NAMALWA (cell line): ENCODE results near the gene MBD5.
A peak's percentile ranks its signal among the peaks of the same experiment; 100 is the strongest.

Experiments
- DNase-seq: peaks from one replicate; pipeline ENCODE4 v3.0.0-alpha.2; 2015; ENCODE audit warnings: low spot score

The MBD5 gene

GRCh38 chr2:148122788-148123187 is 101.9 kb downstream of the MBD5 start:
- DNase-seq = no peak

DNA sequence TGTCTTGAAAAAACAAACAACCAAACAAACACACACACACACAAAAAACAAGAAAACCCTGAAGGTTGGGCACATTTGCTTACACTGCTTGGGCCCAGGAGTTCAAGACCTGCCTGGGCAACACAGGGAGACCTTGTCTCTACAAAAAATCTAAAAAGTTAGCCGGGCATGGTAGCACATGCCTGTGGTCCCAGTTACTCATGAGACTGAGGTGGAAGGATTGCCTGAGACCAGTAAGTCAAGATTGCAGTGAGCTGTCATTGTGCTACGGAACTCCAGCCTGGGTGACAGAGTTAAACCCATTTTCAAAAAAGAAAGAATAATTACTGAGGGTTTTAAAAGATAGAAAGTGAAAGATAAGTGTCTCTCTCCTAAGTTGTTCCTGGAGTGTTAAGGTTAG is 103.4 kb downstream of the MBD5 start:
- no peak for DNase-seq

- no peak for DNase-seq
Observed at GRCh38 chr2:148130581-148130980, 109.7 kb downstream of the MBD5 start.

- DNase-seq = no peak
Observed at GRCh38 chr2:148132412-148132811, 111.5 kb downstream of the MBD5 start.

GRCh38 chr2:148135705-148136104 is 114.8 kb downstream of the MBD5 start:
- DNase-seq = no peak

- DNase-seq = no peak
Observed at GRCh38 chr2:148136441-148136840, 115.5 kb downstream of the MBD5 start.

DNA sequence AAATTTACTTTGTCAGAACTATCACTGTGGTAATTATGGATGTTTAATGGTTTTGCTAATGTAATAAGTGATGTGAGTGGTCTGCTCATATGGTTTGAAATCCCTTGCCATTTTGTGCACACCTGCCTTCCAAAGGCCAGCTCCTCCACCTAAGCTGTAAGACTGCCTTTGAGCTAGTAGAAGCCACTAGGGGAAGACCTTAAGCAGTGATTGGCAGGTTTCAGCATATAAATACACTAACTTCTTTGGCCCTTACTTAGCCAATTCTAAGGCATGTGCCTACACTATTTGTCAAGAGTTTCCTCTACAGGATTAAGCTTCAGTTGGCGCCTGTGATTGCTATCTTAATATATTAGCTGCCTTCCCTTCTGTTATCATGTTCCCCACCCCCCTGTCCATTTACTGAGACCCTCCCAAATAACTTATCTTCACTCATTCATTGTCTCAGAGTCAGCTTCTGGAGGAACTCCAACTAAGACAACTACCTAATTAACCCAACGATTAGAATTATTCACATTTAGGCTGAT is 141.1 kb downstream of the MBD5 start:
- DNase-seq = no peak

DNA sequence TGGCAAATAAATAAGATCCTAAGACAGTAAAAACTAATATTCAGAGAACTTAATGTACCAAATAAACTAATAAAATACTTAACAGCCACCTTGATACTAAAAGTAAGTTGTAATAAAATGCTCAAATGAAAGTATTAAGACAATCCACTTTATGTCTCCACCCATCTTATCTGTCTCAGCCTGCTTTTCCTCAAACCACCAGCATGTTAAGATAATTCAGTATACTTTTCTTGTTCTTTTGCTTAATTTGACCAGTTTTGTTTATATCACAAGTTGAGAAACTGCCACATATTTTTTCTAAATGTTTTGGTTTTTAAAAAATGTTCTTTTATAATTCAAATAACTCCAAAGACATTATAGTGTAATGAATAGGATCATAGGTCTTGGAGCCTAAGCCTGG is 142.0 kb downstream of the MBD5 start:
- no peak for DNase-seq

GRCh38 chr2:148165975-148166374 is 145.1 kb downstream of the MBD5 start:
- no peak for DNase-seq

GRCh38 chr2:148167241-148167766 is 146.4 kb downstream of the MBD5 start:
- no peak for DNase-seq

GRCh38 chr2:148167855-148168254 is 147.0 kb downstream of the MBD5 start:
- no peak for DNase-seq

DNA sequence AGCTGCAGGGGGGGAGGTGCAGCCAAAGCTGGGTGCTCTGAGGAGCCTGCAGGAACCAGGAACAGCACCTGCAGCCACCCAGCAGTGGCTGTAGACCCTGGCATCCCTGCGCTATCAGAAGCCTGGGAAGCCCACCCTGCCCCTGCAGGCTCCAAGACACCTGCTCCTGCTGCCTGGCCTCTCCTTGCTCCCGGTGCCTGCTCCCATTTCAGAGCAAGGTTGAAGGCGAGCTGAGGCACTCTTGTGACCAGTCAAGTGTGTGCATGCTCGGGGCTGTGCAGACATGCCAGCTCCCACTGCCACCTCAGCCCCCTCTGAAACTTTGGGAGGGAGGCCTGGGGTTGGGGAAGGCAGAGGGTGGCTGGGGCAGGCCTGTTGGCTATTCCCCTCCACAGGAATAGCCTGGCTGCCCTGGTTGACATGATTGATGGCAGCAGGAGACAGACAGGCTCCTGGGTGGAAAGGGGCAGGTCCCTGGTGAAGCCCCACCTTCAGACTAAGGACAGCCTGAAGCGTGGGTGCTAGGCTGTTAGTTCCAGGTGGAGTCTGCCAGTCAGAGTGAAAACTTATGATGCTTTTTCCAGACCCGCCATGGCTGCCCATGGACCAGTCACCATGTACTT is 151.4 kb downstream of the MBD5 start:
- DNase-seq = no peak

- no peak for DNase-seq
Observed at GRCh38 chr2:148173168-148173567, 152.3 kb downstream of the MBD5 start.

DNA sequence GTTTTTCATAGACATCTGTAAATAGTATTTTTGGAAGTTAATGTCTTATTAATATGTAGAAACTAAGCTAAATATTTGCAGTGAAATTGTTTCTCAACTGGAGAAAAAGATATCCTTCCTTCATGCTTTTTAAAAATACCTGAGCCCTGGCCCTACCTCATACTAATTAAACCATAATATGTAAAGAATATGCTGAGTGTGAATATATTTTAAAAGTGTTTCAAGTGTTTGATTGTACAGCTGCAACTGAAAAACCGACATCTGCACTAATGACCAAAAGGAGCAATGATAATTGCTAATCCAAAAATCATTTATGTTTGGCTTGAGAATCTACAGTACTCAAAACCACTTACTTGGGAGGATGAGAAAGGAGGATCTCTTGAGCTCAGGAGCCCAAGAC is 156.7 kb downstream of the MBD5 start:
- no peak for DNase-seq

DNA sequence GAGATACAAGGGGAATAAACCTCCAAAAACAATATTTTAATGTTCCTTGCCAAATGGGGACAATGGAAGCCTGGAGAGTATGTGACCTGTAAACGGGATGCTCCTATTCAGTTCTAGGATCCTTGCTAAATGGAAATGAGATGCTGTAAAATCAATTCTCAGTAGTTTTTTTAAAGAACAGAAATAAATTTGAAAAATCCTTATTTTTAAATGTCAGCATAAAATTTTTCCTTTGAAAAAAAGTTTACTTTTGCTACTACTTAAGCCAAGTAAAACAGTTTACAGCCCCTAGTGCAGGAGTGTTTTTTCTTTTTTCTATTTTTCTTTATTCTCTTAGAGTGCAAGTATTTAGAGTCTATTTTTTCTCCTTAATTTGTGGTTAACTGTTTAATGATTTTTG is 158.8 kb downstream of the MBD5 start:
- no peak for DNase-seq

GRCh38 chr2:148184976-148185375 is 164.1 kb downstream of the MBD5 start:
- DNase-seq = no peak

DNA sequence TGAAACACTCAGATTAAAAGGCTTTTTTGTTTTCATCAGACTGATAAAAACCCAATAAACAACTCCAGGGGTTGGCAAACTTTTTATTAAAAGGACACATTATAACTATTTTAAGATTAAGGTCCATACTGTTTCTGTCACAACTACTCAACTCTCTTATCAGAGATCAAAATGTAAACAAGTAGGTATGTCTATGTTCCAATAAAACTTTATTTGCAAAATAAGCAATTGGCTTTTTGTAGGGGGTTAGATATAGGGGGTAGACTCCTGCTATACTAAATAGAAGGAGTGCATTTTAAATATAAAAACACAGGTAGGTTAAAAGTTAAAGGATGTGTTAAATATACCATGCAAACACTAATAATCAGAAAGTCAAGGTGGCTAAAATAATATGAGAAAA is 174.0 kb downstream of the MBD5 start:
- DNase-seq = no peak

DNA sequence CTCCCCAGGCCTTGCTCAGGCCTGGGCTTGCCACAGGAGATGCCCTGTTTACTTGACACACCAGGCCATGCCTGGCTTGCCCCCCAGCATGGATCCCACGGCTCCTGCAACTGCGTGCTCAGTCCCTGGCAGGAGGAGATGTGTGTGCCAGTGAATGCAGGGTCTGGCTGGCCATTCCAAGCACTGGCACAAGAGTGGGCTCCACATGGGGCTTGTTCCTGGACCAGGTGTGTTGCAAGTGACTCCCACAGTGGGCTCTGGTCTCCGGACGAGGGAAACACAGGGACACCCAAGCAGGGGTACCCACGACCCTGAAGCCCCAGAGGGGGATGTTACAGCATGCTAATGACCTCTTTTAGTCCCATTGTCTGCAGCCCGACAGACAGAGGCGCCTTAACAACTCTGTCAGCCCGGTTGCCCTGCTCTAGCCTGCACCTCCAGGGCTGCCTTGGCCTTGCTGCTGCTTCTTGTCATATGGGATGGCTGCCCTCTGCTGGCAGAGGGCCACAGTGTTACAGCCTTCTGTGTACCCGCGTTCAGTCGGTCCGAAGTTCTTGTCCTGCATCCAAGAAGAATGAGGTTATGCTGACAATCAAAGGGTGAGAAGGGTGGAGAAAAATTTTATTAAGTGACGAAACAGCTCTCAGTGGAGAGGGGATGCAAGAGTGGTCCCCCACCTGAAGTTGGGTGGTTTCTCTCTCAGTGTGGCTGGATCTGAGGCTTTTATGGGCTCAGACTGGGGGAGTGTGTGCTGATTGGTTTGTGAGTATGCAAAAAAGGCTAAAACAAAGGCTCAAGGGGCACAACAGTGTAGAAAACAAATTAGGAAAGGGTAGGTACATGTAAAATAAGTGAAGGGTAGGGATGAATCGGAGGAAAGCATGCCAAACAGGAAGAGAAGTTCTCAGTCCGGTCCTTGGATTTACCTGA is 180.4 kb downstream of the MBD5 start:
- peak; percentile 47 for DNase-seq

GRCh38 chr2:148202237-148202636 is 181.3 kb downstream of the MBD5 start:
- no peak for DNase-seq

DNA sequence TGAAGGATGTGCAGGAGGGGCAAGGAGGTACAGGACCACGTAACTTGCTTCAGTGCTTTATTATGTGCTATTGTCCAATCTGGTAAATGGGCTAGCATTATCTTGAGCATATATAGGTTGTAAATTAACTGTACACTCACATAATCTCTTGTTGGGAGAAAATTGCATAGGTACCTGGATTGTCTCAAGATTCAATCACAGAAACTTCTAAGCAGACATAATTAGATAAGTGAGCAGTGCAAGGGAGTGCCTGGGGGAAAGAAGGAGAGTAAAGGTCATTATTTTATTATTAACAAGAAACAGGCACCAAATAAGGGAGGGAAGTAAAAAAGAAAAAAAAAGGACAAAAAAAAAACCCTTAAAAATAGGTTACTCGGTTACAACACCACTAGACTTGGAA is 186.2 kb downstream of the MBD5 start:
- no peak for DNase-seq

DNA sequence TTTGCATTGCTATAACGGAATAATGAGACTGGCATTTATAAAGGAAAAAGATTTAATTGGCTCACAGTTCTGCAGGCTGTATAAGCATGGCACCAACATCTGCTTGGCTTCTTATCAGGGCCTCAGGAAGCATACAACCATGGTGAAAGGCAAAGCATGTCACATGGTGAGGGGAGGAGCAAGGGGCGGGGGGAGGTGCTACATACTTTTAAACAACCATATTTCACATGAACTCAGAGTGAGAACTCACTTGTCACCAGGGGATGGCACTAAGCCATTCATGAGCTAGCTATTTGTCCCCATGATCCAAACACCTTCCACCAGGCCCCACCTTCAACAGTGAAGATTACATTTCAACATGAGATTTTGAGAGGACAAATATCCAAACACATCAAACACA is 188.7 kb downstream of the MBD5 start:
- peak; percentile 54 for DNase-seq

DNA sequence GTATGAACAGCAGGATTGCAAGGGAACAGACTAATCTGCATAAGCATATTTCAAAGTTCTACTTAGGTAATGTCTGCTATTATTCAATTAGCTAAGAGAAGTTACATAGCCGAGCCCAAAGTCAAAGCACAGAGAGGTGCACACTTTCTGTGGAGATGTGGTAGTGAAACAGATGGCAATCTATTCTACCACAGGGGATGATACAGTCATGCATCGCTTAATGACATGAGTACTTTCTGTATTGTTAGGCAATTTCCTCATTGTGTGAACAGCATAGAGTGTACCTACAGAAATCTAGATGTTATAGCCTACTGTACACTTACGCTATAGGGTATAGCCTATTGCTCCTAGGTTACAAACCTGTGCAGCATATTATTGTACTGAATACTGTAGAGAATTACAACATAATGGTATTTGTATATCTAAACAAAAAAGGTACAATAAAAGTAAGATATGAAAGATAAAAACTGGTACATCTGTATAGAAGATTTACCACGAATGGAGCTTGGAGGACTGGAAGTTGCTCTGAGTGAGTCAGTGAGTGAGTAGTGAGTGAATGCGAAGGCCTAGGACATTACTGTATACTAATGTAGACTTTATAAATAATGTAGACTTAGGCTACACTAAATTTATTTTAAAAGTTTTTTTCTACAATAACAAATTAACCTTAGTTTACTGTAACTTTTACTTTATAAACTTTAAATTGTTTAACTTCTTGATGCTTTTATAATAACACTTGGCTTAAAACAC is 197.6 kb downstream of the MBD5 start:
- DNase-seq = no peak
